ENCODE measurements around the gene CHD6.

Gene CHD6

GRCh38 chr20:41524980-41525613, 93.1 kb downstream of the CHD6 start:
- no peak for TF ChIP-seq CTCF (IDR thresholded peaks at IDR 0.05; ENCODE audit: borderline replicate concordance, control extremely low read depth, extremely low read depth, insufficient read depth, missing control alignments)
- no peak for DNase-seq (ENCODE audit: low spot score)
- in situ Hi-C loops (cut with MboI; ENCODE audit: low sequenced_read_pairs, unreplicated experiment): no loop called here

- TF ChIP-seq CTCF (IDR thresholded peaks at IDR 0.05; ENCODE audit: borderline replicate concordance, control extremely low read depth, extremely low read depth, insufficient read depth, missing control alignments): no peak
- DNase-seq (ENCODE audit: low spot score): no peak
- in situ Hi-C loops (cut with MboI; ENCODE audit: low sequenced_read_pairs, unreplicated experiment): no loop called here
Observed at GRCh38 chr20:41523857-41524256, 94.3 kb downstream of the CHD6 start.

GRCh38 chr20:41513829-41514228, 104.3 kb downstream of the CHD6 start:
- DNase-seq (ENCODE audit: low spot score): no peak
- in situ Hi-C loops (cut with MboI; ENCODE audit: low sequenced_read_pairs, unreplicated experiment): no loop called here
- TF ChIP-seq CTCF (IDR thresholded peaks at IDR 0.05; ENCODE audit: borderline replicate concordance, control extremely low read depth, extremely low read depth, insufficient read depth, missing control alignments): no peak

GRCh38 chr20:41512624-41513023, 105.6 kb downstream of the CHD6 start:
- no peak for TF ChIP-seq CTCF (IDR thresholded peaks at IDR 0.05; ENCODE audit: borderline replicate concordance, control extremely low read depth, extremely low read depth, insufficient read depth, missing control alignments)
- DNase-seq (ENCODE audit: low spot score): no peak
- in situ Hi-C loops (cut with MboI; ENCODE audit: low sequenced_read_pairs, unreplicated experiment): no loop called here

- no peak for DNase-seq (ENCODE audit: low spot score)
- TF ChIP-seq CTCF (IDR thresholded peaks at IDR 0.05; ENCODE audit: borderline replicate concordance, control extremely low read depth, extremely low read depth, insufficient read depth, missing control alignments): no peak
- in situ Hi-C loops (cut with MboI; ENCODE audit: low sequenced_read_pairs, unreplicated experiment): no loop called here
Observed at GRCh38 chr20:41510847-41511450, 107.2 kb downstream of the CHD6 start.

- in situ Hi-C loops (cut with MboI; ENCODE audit: low sequenced_read_pairs, unreplicated experiment): no loop called here
- DNase-seq (ENCODE audit: low spot score): no peak
- TF ChIP-seq CTCF (IDR thresholded peaks at IDR 0.05; ENCODE audit: borderline replicate concordance, control extremely low read depth, extremely low read depth, insufficient read depth, missing control alignments): no peak
Observed at GRCh38 chr20:41510224-41510623, 108.0 kb downstream of the CHD6 start.

Data from GM13976 (cell line).